Fibroblast of the aortic adventitia (primary cell): Measurements from ENCODE around the gene NFIA. TPM values are rescaled to one million over a fixed set of nuclear protein-coding genes. Genes with fewer than 3 reads are reported as not detected.
A peak's percentile ranks its signal among the peaks of the same experiment; 100 is the strongest.
"Not testable (repeated sequence)": the region's sequence is repeated elsewhere in the genome, so short reads cannot be mapped to it uniquely, and the experiment has no call there.

Source experiments
- DNase-seq: peaks from one replicate; pipeline ENCODE4 v3.0.0-alpha.2; 2010; ENCODE audit warnings: low read depth
- H3K4me3 ChIP-seq: 2 replicates; pipeline ENCODE4 v1.5.1; 2011; ENCODE audit warnings: low read depth, mild to moderate bottlenecking, control low read depth, low read length, moderate library complexity
- CTCF ChIP-seq: IDR thresholded peaks from 2 replicates; pipeline ENCODE4 v1.5.1; 2011; ENCODE audit warnings: mild to moderate bottlenecking, low read length, control low read depth, inconsistent platforms; ENCODE audit not compliant: insufficient read depth
- total RNA-seq: library from RNA; depleted of rRNA; stranded (reverse); fragments of >200 nt; gene quantifications from 2 replicates; pipeline ENCODE4 v1.2.3, GENCODE V29; 2012; ENCODE audit warnings: low replicate concordance

NFIA gene
- total RNA-seq, 1 donor, result 32.0 TPM

DNA sequence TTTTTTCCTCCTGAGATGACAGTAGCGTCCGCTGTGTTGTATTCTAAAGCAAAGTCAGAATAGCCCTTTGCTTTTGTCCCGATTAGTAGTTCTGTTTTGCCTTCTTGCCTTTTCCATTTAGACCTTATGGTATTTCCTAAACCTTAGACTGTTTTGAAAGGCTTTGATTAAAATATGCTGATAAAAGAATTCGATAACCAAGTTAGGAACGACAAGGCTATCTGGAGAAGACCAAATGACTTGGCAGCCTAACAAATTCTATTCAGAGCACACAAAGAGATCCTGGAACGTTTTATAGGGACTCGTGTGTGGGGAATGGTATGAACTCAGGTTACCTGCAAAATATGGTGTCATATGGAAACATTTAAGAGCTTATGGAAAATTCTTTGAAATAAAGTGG lies 42.9 kb downstream of the NFIA start:
- peak; percentile 40 for DNase-seq
- no peak for TF ChIP-seq CTCF
- no peak overlapping the region for H3K4me3 ChIP-seq

GRCh38 chr1:61125895-61126294 lies 43.5 kb downstream of the NFIA start:
- no peak for TF ChIP-seq CTCF
- no peak overlapping the region for H3K4me3 ChIP-seq
- DNase-seq, result no peak

DNA sequence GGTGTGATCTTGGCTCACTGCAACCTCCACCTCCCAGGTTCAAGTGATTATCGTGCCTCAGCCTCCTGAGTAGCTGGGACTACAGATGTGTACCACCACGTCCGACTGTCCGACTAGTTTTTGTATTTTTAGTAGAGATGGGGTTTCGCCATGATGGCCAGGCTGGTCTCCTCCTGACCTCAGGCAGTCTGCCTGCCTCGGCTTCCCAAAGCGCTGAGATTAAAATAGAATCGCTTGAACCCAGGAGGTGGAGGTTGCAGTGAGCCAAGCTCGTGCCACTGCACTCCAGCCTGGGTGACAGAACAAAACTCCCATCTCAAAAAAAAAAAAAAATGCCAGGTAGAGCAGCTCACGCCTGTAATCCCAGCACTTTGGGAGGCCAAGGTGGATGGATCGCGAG lies 44.5 kb downstream of the NFIA start:
- not testable (repeated sequence) for DNase-seq, H3K4me3 ChIP-seq

DNA sequence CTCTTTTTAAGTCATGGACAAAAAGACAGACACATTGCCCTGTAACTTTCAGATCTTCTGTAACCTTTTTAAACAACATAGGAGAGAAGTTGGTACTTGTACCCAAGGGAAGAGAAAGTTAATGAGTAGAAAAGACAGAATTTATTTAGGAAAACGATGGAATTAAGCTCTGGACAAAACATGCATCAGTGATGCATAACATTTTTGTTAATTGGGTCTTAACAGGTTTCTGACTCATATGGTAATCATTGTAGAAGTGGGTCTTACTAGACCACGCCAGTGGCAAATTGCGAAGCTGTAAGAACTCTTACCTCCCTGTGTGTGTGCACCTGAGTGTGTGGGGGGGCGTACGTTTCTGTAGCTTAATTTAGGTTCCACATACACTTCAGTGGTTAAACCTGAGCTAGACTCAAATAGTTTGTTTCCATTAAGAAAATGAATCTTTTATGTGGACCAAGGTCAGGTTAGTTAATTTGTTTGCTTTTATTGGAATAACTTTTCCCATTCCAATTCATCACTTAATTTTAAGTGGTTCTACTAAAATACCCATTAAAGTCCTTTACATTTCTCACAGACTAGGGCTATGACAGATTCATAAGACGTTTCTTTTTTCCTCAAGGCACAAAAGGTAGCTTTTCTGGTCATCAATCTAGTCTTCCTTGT lies 48.1 kb downstream of the NFIA start:
- TF ChIP-seq CTCF, result no peak
- DNase-seq, result no peak
- H3K4me3 ChIP-seq, result no peak overlapping the region

DNA sequence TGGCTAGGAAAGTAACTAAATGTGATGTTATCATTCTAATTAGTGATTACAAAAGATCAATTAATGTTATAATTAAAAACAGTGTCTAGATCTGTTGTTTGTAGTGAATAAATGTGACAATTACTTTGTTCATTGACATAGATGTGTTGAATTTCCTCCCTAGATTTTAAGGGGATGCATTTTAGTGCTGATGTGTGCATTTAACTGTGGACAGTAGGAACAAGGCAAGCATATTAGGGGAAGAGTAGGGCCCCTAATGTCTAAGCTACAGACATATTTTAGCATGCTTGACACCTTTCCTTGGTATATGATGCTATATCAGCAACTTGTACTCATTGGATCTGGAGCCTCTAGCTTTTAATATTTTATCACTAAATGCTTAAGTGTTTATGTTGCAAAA lies 48.9 kb downstream of the NFIA start:
- H3K4me3 ChIP-seq, result no peak overlapping the region
- TF ChIP-seq CTCF, result no peak
- DNase-seq, result no peak

GRCh38 chr1:61131716-61132115 lies 49.4 kb downstream of the NFIA start:
- H3K4me3 ChIP-seq, result no peak overlapping the region
- peak; percentile 71 for DNase-seq
- TF ChIP-seq CTCF, result no peak

DNA sequence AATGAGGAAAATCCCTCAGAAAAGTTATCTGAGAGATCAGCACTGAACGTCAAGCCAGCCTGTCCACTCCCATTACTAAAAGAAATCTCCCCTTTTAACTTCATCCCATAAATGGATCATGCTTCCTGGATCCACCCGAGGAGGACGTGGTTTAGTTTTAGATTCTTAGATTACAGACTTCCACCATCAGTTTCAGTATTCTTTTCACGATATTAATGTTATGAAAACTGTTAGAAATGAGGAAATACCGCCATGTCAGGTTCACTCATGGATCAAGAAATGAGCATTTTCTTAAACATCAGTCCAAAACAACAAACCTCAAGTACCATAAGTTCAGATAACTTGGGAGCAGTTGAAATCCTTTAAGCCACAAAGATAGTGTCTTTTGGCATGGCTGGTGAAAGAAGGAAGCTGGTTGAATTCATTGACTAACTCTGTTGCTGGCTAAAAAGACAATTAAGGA lies 49.8 kb downstream of the NFIA start:
- TF ChIP-seq CTCF, result no peak
- peak overlapping the region; percentile 31 for H3K4me3 ChIP-seq
- DNase-seq, result peak; percentile 86
